ENCODE results near the gene INTS13.
A peak's percentile ranks its signal among the peaks of the same experiment; 100 is the strongest.

The INTS13 gene

DNA sequence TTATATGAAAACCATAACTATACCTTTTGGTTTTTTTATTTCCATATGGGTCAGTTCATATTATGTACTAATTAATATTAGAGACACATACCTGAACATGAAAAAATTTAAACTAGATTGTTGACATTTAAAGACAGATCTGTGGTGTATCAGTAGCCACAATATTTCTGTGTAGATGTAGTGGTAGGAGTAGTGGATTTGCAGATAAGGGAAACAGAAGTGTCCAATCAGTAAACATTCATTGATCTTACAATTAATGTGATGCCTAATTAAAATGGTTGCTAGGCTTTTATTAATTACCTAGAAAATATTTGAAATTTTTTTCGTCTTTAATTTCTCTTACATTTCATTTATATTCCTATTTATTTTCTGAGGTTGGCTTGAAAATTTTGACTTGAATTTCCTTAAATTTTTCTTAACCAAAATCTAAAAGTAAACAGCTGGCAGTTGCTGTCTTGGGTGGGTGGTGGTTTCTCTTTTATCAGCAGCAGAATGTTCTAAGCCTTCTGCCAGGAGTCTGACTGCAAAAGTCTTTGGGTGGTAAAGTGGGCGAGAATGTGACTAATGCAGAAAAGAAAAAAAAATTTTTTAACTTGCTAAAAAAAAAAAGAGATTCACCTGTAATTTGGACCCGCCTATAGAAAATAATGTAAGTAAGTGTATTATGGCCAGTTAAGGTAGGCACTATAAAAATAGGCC, 2.9 kb upstream of the INTS13 start:
- H3K27ac Mint-ChIP-seq: peak overlapping the region; percentile 95
- H3K27me3 Mint-ChIP-seq: no peaks in the 10 kb centered on the region
- H3K36me3 Mint-ChIP-seq: peaks cover 6% of the 10 kb centered on the region
- H3K4me1 Mint-ChIP-seq: peaks cover 72% of the 10 kb centered on the region
- peak overlapping the region; percentile 97 for H3K4me3 Mint-ChIP-seq
- no peaks in the 10 kb centered on the region for H3K9me3 Mint-ChIP-seq

- Mint-ChIP-seq H3K9me3 (no peaks in the 10 kb centered on the region), H3K4me3 (peak overlapping the region; percentile 97), H3K4me1 (peaks cover 74% of the 10 kb centered on the region)
These were observed 2.2 kb upstream of the INTS13 start for GRCh38 chr12:26939953-26940352.

GRCh38 chr12:26939192-26939832, 1.5 kb upstream of the INTS13 start:
- Mint-ChIP-seq H3K36me3 (peaks cover 2% of the 10 kb centered on the region), H3K4me1 (peaks cover 76% of the 10 kb centered on the region), H3K9me3 (no peaks in the 10 kb centered on the region), H3K27me3 (no peaks in the 10 kb centered on the region), H3K27ac (peak overlapping the region; percentile 95), H3K4me3 (peak overlapping the region; percentile 97)

More at GRCh38 chr12:26939953-26940352, 2.2 kb upstream of the INTS13 start:
- Mint-ChIP-seq H3K27ac (no peak overlapping the region), H3K36me3 (peaks cover 3% of the 10 kb centered on the region), H3K27me3 (no peaks in the 10 kb centered on the region)

DNA sequence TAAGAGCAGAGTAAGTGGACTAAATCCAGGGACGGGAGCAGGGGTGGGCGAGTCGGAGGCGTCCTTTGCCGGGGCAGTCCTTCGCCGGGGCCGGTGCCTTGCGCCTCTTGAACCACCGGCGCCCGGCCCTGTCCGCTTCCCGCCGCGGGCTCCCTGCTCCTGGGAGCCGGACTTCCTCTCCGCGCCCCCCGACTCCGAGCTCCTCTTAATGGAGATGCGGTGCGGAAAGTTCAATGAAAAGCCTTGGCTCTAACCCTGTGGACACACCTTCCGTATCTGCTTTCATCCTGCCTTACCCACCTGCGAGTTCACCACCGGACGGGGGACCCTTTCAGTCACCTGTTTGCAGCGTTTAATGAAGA, 901 bp upstream of the INTS13 start:
- H3K27me3 Mint-ChIP-seq: no peaks in the 10 kb centered on the region
- no peaks in the 10 kb centered on the region for H3K9me3 Mint-ChIP-seq
- H3K4me1 Mint-ChIP-seq: peaks cover 76% of the 10 kb centered on the region
- peaks cover 3% of the 10 kb centered on the region for H3K36me3 Mint-ChIP-seq
- H3K4me3 Mint-ChIP-seq: peak overlapping the region; percentile 97
- peak overlapping the region; percentile 98 for H3K27ac Mint-ChIP-seq

- Mint-ChIP-seq H3K27ac (peak overlapping the region; percentile 98), H3K4me1 (peaks cover 76% of the 10 kb centered on the region), H3K36me3 (peaks cover 7% of the 10 kb centered on the region), H3K4me3 (peak overlapping the region; percentile 97), H3K27me3 (no peaks in the 10 kb centered on the region), H3K9me3 (no peaks in the 10 kb centered on the region)
These were observed 328 bp downstream of the INTS13 start for GRCh38 chr12:26937443-26937862.

DNA sequence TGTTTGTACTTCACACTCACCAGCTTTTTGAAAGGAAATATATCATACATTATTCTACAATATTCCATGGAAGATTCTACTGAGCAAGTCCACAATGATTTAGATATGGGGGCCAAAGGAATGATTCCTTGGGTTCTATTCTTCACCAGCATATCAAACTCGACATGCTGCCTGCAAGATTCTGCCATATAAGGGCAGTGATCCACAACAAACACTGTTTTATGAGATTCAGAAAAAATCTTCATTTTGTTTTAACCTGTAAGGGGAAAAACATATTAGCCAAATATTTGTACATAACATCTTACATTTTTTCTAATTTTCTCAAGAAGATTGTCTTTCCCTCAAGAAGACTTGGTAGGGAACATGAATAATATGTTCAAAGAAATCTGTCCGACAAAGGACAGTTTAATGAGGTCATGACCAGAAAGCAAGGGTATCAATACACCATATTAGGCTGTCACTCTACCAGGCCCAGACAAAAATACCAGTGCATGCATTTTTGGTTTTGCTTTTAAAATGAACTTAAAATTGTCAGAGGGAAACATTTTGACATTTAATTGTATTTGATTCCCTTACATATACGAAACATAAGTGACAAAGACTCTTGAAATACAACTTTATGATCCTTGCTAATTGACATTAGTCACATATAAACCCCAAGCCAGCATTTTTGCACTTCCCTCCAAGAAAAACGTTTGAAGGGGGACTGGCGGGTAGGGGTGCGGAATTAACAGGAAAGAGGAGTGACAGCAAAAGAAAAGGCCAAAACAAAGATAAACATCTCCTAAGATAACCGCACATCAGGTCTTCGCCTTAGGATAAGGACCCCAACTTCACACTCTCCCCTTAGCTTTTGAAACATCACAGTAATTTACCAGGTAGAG, 980 bp downstream of the INTS13 start:
- Mint-ChIP-seq H3K4me3 (peak overlapping the region; percentile 97), H3K36me3 (peaks cover 10% of the 10 kb centered on the region), H3K27me3 (no peaks in the 10 kb centered on the region), H3K27ac (peak overlapping the region; percentile 98), H3K9me3 (no peaks in the 10 kb centered on the region), H3K4me1 (peaks cover 76% of the 10 kb centered on the region)

GRCh38 chr12:26935636-26936378, 2.0 kb downstream of the INTS13 start:
- peak overlapping the region; percentile 97 for H3K4me3 Mint-ChIP-seq
- peaks cover 10% of the 10 kb centered on the region for H3K36me3 Mint-ChIP-seq
- no peaks in the 10 kb centered on the region for H3K27me3 Mint-ChIP-seq
- H3K4me1 Mint-ChIP-seq: peaks cover 69% of the 10 kb centered on the region
- no peaks in the 10 kb centered on the region for H3K9me3 Mint-ChIP-seq
- H3K27ac Mint-ChIP-seq: peak overlapping the region; percentile 60

GRCh38 chr12:26929590-26929989, 8.2 kb downstream of the INTS13 start:
- peaks cover 22% of the 10 kb centered on the region for H3K36me3 Mint-ChIP-seq

GRCh38 chr12:26928661-26929060, 9.1 kb downstream of the INTS13 start:
- Mint-ChIP-seq H3K9me3 (no peaks in the 10 kb centered on the region), H3K27me3 (no peaks in the 10 kb centered on the region), H3K4me1 (peaks cover 37% of the 10 kb centered on the region), H3K4me3 (no peak overlapping the region), H3K36me3 (peaks cover 20% of the 10 kb centered on the region), H3K27ac (no peak overlapping the region)

More at GRCh38 chr12:26929590-26929989, 8.2 kb downstream of the INTS13 start:
- Mint-ChIP-seq H3K9me3 (no peaks in the 10 kb centered on the region), H3K4me3 (no peak overlapping the region), H3K27me3 (no peaks in the 10 kb centered on the region), H3K4me1 (peaks cover 46% of the 10 kb centered on the region), H3K27ac (no peak overlapping the region)

DNA sequence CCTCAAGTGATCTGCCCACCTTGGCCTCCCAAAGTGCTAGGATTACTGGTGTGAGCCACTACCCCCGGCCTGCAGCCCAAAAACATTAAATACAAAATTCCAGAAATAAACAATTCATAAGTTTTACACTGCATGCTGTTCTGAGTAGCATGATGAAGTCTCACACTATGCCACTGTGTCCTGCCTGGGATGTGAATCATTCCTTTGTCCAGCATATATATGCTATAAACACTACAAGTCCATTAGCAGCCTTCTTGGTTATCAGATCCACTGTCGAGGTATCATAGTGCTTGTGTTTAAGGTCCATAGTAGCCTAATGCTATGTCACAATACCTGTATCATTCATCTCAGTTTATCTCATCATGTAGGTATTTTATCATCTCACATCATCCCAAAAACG, 15.9 kb downstream of the INTS13 start:
- no peak overlapping the region for H3K27ac Mint-ChIP-seq
- peaks cover 25% of the 10 kb centered on the region for H3K36me3 Mint-ChIP-seq
- H3K4me3 Mint-ChIP-seq: no peak overlapping the region
- H3K4me1 Mint-ChIP-seq: no peaks in the 10 kb centered on the region
- H3K9me3 Mint-ChIP-seq: no peaks in the 10 kb centered on the region
- H3K27me3 Mint-ChIP-seq: no peaks in the 10 kb centered on the region

- H3K4me3 Mint-ChIP-seq: no peak overlapping the region
- H3K9me3 Mint-ChIP-seq: no peaks in the 10 kb centered on the region
- H3K27ac Mint-ChIP-seq: no peak overlapping the region
- no peaks in the 10 kb centered on the region for H3K27me3 Mint-ChIP-seq
- peaks cover 32% of the 10 kb centered on the region for H3K36me3 Mint-ChIP-seq
- H3K4me1 Mint-ChIP-seq: no peaks in the 10 kb centered on the region
These were observed 18.6 kb downstream of the INTS13 start for GRCh38 chr12:26919216-26919555.

DNA sequence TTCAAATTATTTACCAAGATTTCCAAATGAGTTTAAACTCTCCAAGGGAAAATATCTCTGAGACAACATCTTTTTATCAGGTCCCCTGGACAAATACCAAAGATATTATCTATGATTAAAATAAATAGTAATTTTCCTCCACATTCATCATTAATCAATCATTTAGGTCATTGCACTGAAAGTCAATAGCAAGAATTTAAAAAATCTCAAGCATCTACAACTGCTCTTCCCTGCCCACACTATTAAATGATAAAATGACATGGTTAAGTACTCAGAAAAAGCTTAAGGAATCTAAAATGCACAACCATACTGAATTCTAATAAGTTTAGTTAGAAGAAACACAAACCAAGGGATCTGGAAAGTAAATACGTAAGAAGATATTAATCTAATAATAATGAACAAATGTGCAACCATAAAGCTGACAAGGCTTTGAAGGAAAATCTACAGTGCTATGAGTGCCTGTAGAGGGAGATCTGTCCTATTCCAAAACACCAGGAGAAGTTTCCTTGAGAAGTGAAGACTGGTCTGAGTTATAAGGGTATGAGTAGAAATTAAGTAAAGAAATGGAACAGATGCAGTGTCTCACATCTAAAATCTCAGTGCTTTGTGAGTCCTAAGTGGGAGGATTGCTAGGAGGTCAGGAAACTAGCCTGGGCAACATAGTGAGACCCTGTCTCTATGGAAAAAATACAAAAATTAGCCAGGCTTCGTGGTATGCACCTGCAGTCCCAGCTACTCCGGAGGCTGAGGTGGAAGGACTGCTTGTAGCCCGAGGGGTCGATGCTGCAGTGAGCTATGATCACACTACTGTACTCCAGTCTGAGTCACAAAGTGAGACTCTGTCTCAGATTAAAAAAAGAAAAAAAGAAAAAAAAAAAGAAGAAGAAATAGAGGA, 19.2 kb downstream of the INTS13 start:
- H3K9me3 Mint-ChIP-seq: no peaks in the 10 kb centered on the region
- H3K4me1 Mint-ChIP-seq: no peaks in the 10 kb centered on the region
- H3K36me3 Mint-ChIP-seq: peaks cover 32% of the 10 kb centered on the region
- H3K4me3 Mint-ChIP-seq: no peak overlapping the region
- H3K27me3 Mint-ChIP-seq: no peaks in the 10 kb centered on the region
- no peak overlapping the region for H3K27ac Mint-ChIP-seq

DNA sequence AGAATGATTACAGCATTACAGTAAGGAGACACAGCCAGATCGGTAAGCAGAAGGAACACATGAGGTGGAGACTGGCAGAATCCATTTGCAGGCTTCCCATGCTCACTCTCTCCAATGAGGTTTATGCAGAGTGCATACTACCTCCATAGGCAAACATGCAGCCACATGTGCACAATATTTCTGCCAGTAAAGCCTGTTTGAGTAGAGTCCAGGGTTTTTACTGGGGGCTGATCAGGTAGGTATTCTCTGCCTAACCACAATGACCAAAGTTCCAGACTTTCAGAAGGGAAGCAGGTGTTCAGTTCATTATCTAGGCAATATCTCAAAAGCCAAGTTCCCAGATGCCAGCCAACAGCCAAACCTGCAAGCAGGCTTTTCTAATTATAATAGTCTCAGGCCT, 31.1 kb downstream of the INTS13 start:
- no peak overlapping the region for H3K4me3 Mint-ChIP-seq
- no peaks in the 10 kb centered on the region for H3K9me3 Mint-ChIP-seq
- no peaks in the 10 kb centered on the region for H3K27me3 Mint-ChIP-seq
- H3K4me1 Mint-ChIP-seq: no peaks in the 10 kb centered on the region
- H3K27ac Mint-ChIP-seq: no peak overlapping the region
- H3K36me3 Mint-ChIP-seq: peaks cover 39% of the 10 kb centered on the region

- Mint-ChIP-seq H3K4me3 (no peak overlapping the region), H3K36me3 (peaks cover 39% of the 10 kb centered on the region), H3K4me1 (no peaks in the 10 kb centered on the region), H3K27ac (no peak overlapping the region), H3K9me3 (no peaks in the 10 kb centered on the region), H3K27me3 (no peaks in the 10 kb centered on the region)
These were observed 31.8 kb downstream of the INTS13 start for GRCh38 chr12:26906024-26906423.
